Ishikawa (cell line): ENCODE results near the gene GRK3.

ENCODE experiments used
- CEBPB ChIP-seq: IDR thresholded peaks from 2 replicates; pipeline ENCODE4 v1.6.1; 2012
- CREB1 ChIP-seq: IDR thresholded peaks from 2 replicates; pipeline ENCODE4 v1.6.1; 2012; ENCODE audit warnings: low read depth
- EGR1 ChIP-seq: IDR thresholded peaks from 2 replicates; pipeline ENCODE4 v1.6.1; 2012
- EP300 ChIP-seq: IDR thresholded peaks from 2 replicates; pipeline ENCODE4 v1.6.1; 2012; ENCODE audit warnings: borderline replicate concordance
- FOXM1 ChIP-seq: IDR thresholded peaks from 2 replicates; pipeline ENCODE4 v1.6.1; 2012; ENCODE audit warnings: low read depth, borderline replicate concordance
- NFIC ChIP-seq: IDR thresholded peaks from 2 replicates; pipeline ENCODE4 v1.6.1; 2012
- RAD21 ChIP-seq: IDR thresholded peaks from 2 replicates; pipeline ENCODE4 v1.6.1; 2012; ENCODE audit warnings: low read depth
- TAF1 ChIP-seq: IDR thresholded peaks from 2 replicates; pipeline ENCODE4 v1.6.1; 2012; ENCODE audit warnings: low read depth, mild to moderate bottlenecking
- TCF12 ChIP-seq: IDR thresholded peaks from 2 replicates; pipeline ENCODE4 v1.6.1; 2012; ENCODE audit warnings: low read depth
- TEAD4 ChIP-seq: IDR thresholded peaks from 2 replicates; pipeline ENCODE4 v1.6.1; 2012
- YY1 ChIP-seq: IDR thresholded peaks from 2 replicates; pipeline ENCODE4 v1.6.1; 2012; ENCODE audit warnings: low read depth
- ZBTB7A ChIP-seq: IDR thresholded peaks from 2 replicates; pipeline ENCODE4 v1.6.1; 2012; ENCODE audit warnings: low read depth
- TF ChIP-seq, protein P1 (sequence below): IDR thresholded peaks from 2 replicates; pipeline ENCODE4 v1.6.1; 2012
- TF ChIP-seq, protein P2 (sequence below): IDR thresholded peaks from 2 replicates; pipeline ENCODE4 v1.6.1; 2012
- TF ChIP-seq, protein P3 (sequence below): IDR thresholded peaks from 2 replicates; pipeline ENCODE4 v1.6.1; 2012; ENCODE audit warnings: low read depth, mild to moderate bottlenecking

Gene GRK3

DNA sequence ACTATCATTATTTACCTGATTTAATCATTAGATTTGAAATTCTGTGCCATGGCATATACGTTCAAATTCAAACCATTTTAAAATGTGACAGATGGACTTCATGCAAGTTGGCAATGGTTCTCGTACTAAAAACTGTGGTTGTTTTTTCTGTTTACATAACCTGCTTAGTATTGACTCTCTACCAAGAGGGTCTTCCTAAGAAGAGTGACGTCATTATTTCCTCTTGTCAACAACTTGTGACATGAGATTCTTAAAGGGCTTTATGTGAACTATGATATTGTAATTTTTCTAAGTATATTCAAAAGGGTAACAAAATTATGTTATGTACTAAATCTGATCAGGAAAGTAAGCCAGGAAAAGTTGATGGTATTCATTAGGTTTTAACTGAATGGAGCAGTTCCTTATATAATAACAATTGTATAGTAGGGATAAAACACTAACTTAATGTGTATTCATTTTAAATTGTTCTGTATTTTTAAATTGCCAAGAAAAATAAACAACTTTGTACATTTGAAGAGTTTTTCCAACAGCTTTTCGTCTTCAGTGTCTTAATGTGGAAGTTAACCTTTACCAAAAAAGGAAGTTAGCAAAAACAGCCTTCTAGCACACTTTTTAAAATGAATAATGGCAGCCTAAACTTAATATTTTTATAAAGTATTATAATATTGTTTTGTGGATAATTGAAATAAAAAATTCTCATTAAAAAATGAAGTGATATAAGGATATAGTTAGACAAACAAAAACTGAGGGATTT lies 87.0 kb downstream of the GRK3 start:
- TF ChIP-seq, protein P1, sequence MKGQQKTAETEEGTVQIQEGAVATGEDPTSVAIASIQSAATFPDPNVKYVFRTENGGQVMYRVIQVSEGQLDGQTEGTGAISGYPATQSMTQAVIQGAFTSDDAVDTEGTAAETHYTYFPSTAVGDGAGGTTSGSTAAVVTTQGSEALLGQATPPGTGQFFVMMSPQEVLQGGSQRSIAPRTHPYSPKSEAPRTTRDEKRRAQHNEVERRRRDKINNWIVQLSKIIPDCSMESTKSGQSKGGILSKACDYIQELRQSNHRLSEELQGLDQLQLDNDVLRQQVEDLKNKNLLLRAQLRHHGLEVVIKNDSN, result no peak

DNA sequence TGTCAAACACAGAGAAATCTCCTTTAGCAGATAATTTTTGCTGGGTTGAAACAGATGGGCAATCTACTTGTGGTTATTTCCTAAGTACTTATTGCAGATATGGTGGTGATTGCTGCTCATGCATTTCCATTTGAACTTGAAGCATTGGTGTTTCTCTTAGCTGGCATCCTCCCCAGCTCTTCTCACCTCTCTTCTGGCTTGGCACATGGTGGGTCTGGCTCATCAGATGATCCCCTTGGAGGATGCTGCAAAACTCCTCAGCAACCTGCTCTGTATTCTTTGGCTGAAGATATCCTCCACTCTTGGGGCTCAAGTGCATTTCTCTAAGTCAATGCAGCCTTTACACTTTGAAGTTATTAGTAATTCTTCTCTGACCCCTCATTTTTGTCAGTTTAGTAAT lies 90.2 kb downstream of the GRK3 start:
- TF ChIP-seq, protein P1, result no peak
- no peak for TF ChIP-seq ZBTB7A
- no peak for TF ChIP-seq TCF12
- no peak for TF ChIP-seq CREB1
- TF ChIP-seq, protein P2, sequence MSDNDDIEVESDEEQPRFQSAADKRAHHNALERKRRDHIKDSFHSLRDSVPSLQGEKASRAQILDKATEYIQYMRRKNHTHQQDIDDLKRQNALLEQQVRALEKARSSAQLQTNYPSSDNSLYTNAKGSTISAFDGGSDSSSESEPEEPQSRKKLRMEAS, result no peak

DNA sequence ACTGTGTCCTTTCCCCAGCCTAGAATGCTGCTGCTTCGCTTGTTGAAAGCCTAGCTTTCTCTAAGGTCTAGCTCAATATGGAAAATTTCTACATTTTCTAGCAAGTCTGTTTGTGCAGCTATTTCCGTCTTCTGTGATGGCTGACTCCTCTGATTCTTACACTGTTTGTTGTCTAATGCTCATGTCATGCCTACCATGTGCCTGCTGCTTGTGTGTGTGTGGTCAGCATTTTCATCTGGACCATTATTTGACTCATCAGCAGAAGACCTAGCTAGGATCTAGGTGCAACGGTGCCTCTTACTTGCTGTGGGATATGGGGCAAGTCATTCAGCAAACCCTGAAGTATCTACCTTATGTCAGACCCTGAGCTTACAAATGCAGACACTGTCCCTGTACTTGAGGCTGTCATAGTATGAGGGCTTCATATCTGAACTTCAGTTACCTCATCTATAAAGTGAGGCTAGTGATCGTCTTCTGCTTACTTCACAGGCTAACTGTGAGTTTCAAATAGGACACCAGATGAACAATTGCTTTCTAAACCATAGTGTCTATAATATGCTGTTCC lies 91.0 kb downstream of the GRK3 start:
- TF ChIP-seq, protein P1, result no peak
- no peak for TF ChIP-seq YY1
- TF ChIP-seq TCF12, result no peak
- TF ChIP-seq EGR1, result no peak

DNA sequence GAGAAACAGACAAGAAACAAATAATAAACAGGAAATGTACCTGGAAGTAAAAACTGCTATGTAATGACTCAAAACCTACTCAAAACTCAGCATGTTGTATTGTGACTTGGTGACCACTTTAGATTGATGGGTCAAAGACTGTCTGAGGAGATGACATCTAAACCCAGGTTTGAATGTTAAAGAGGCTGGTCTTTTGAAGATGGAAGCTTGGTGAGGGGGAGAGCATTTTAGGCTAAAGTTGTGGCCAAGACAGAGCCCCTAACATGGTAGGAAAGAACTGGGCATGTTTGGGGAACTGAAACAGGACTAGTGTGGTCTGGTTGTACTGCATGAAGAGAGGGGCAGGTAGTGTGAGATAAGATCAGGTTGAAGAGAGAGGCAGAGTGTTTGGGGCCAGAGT lies 92.2 kb downstream of the GRK3 start:
- TF ChIP-seq ZBTB7A (no peak), TEAD4 (no peak), CEBPB (no peak), EP300 (no peak), RAD21 (no peak), EGR1 (no peak), CREB1 (no peak), YY1 (no peak), NFIC (no peak), TCF12 (no peak)
- TF ChIP-seq, protein P3, sequence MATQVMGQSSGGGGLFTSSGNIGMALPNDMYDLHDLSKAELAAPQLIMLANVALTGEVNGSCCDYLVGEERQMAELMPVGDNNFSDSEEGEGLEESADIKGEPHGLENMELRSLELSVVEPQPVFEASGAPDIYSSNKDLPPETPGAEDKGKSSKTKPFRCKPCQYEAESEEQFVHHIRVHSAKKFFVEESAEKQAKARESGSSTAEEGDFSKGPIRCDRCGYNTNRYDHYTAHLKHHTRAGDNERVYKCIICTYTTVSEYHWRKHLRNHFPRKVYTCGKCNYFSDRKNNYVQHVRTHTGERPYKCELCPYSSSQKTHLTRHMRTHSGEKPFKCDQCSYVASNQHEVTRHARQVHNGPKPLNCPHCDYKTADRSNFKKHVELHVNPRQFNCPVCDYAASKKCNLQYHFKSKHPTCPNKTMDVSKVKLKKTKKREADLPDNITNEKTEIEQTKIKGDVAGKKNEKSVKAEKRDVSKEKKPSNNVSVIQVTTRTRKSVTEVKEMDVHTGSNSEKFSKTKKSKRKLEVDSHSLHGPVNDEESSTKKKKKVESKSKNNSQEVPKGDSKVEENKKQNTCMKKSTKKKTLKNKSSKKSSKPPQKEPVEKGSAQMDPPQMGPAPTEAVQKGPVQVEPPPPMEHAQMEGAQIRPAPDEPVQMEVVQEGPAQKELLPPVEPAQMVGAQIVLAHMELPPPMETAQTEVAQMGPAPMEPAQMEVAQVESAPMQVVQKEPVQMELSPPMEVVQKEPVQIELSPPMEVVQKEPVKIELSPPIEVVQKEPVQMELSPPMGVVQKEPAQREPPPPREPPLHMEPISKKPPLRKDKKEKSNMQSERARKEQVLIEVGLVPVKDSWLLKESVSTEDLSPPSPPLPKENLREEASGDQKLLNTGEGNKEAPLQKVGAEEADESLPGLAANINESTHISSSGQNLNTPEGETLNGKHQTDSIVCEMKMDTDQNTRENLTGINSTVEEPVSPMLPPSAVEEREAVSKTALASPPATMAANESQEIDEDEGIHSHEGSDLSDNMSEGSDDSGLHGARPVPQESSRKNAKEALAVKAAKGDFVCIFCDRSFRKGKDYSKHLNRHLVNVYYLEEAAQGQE, result no peak
- TF ChIP-seq, protein P1, result no peak

DNA sequence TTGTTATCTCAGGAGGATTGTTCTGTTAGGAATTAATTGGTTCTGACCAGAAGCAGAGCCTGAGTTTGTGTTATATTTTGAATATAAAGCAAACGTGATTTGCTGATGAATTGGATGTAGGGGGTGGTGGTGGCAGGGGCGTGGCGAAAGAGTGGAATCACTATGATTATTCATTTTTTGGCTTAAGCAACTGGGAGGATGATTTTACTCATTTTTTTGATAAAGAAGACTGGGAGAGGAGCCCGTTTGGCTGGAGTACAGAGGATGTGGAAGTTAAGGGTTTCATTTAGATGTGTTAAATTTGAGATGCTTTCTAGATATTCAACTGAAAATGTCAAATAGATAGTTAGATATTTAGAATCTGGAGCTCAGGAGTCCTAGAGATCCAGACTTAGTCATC lies 94.2 kb downstream of the GRK3 start:
- TF ChIP-seq YY1, result no peak
- TF ChIP-seq, protein P3, result no peak
- TF ChIP-seq CEBPB, result no peak
- TF ChIP-seq ZBTB7A, result no peak
- no peak for TF ChIP-seq FOXM1
- TF ChIP-seq TEAD4, result no peak
- TF ChIP-seq EP300, result no peak
- TF ChIP-seq TCF12, result no peak
- no peak for TF ChIP-seq TAF1
- TF ChIP-seq NFIC, result no peak
- no peak for TF ChIP-seq EGR1
- no peak for TF ChIP-seq CREB1
- TF ChIP-seq, protein P1, result no peak
- TF ChIP-seq, protein P2, result no peak
- no peak for TF ChIP-seq RAD21
